Smooth muscle cell (in vitro differentiated cells): ENCODE results near the gene QSER1. TPM values are rescaled to one million over a fixed set of nuclear protein-coding genes. Genes with fewer than 3 reads are reported as not detected.

Source experiments
- DNase-seq: peaks from one replicate; lab custom pipeline; 2025; ENCODE audit not compliant: unreplicated experiment; lab: John Stamatoyannopoulos, UW
- H2AFZ ChIP-seq: fragments of 200-600 bp; sonication (generic); 2 replicates; pipeline ENCODE4 v1.6.0; 2016; ENCODE audit warnings: antibody characterized with exemption, low read depth, mild to moderate bottlenecking
- H3F3A ChIP-seq: fragments of 200-600 bp; sonication (generic); 2 replicates; pipeline ENCODE4 v1.6.0; 2017; ENCODE audit warnings: antibody characterized with exemption, low read depth
- H3K27ac ChIP-seq: fragments of 200-600 bp; sonication (generic); 2 replicates; pipeline ENCODE4 v1.5.1; 2016; ENCODE audit warnings: low read depth, mild to moderate bottlenecking
- H3K27me3 ChIP-seq: fragments of 200-600 bp; sonication (generic); 2 replicates; pipeline ENCODE4 v1.6.1; 2016; ENCODE audit warnings: low read depth, mild to moderate bottlenecking
- H3K36me3 ChIP-seq: fragments of 200-600 bp; sonication (generic); 2 replicates; pipeline ENCODE4 v1.5.1; 2016; ENCODE audit warnings: low read depth
- H3K4me1 ChIP-seq: fragments of 200-600 bp; sonication (generic); 2 replicates; pipeline ENCODE4 v1.5.1; 2016; ENCODE audit warnings: low read depth
- H3K4me2 ChIP-seq: fragments of 200-600 bp; sonication (generic); 2 replicates; pipeline ENCODE4 v1.6.0; 2016; ENCODE audit warnings: mild to moderate bottlenecking
- H3K4me3 ChIP-seq: fragments of 200-600 bp; sonication (generic); 2 replicates; pipeline ENCODE4 v1.5.1; 2016; ENCODE audit warnings: mild to moderate bottlenecking
- H3K79me2 ChIP-seq: fragments of 200-600 bp; sonication (generic); 2 replicates; pipeline ENCODE4 v1.6.0; 2016; ENCODE audit warnings: low read depth, mild to moderate bottlenecking
- H3K9ac ChIP-seq: fragments of 200-600 bp; sonication (generic); 2 replicates; pipeline ENCODE4 v1.6.0; 2016; ENCODE audit warnings: low read depth
- H3K9me3 ChIP-seq: fragments of 200-600 bp; sonication (generic); replicated peaks from 2 replicates; pipeline ENCODE4 v1.5.1; 2016; ENCODE audit warnings: low read depth
- H4K20me1 ChIP-seq: fragments of 200-600 bp; sonication (generic); 2 replicates; pipeline ENCODE4 v1.6.0; 2016; ENCODE audit warnings: low read depth
- whole genome bisulfite sequencing: methylation state at CpG from one replicate; pipeline ENCODE4 v1.1.7; 2016; ENCODE audit warnings: low lambda C conversion rate; 5-methylcytosine and 5-hydroxymethylcytosine counted together
- polyA plus RNA-seq: library from polyadenylated mRNA; unstranded; fragments of >200 nt; fragmentation: Nextera tagmentation; extraction: Ambion mirVana; gene quantifications from 2 replicates; pipeline ENCODE4 v1.2.1, GENCODE V29; 2016
- total RNA-seq: library from RNA; depleted of rRNA; stranded (reverse); fragments of >200 nt; gene quantifications from 2 replicates; pipeline ENCODE4 v1.2.3, GENCODE V29; 2014
- TF ChIP-seq, protein P1 (sequence below): fragments of 200-600 bp; sonication (generic); IDR thresholded peaks from 2 replicates; pipeline ENCODE4 v1.5.1; 2017; ENCODE audit warnings: borderline replicate concordance, mild to moderate bottlenecking, antibody characterized with exemption; ENCODE audit not compliant: insufficient read depth, poor library complexity, severe bottlenecking

The QSER1 gene
- total and polyA plus RNA-seq, 2 experiments from 2014 or later: 4.1 to 31.6 TPM

DNA sequence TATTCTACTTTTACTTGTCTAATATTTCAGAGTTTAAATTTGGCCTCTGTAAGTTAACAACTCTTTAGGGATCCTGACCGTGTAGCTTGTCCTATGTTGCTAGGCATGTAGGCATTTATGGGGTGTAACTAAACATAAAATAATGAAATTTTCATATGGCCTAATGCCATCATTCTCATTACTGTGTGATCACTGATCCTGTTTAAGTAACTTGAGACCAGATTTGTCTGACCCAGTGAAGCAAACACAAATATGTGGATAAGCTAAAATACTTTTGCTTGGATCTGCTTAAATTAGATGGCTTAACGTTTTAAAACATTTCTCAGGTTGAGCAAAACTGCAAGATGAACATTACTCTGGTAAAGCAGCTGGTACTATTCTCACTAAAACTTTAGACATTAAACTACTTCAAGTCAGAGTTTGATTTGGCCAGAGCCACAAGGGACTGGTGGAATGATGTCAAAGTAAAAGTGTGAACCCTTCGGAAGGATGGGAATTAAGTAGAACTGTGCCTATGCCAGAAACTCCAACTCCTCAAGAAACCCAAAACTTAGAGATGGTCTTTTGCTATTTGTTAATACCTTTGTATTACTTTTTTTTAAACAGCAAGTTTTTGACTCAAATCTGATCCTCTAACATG, 12.5 kb downstream of the QSER1 start:
- no peaks in the 10 kb centered on the region for H3K27me3 ChIP-seq
- WGBS: 81% methylated on average over 3 of the region's 3 CpGs
- H3K36me3 ChIP-seq: no peaks in the 10 kb centered on the region
- H3F3A ChIP-seq: no peaks in the 10 kb centered on the region
- no peak overlapping the region for H2AFZ ChIP-seq
- no peak overlapping the region for H3K4me2 ChIP-seq
- no peak overlapping the region for H3K27ac ChIP-seq
- H3K9me3 ChIP-seq: no peaks in the 10 kb centered on the region
- H3K4me3 ChIP-seq: no peak overlapping the region
- no peak overlapping the region for H3K9ac ChIP-seq
- TF ChIP-seq, protein P1, sequence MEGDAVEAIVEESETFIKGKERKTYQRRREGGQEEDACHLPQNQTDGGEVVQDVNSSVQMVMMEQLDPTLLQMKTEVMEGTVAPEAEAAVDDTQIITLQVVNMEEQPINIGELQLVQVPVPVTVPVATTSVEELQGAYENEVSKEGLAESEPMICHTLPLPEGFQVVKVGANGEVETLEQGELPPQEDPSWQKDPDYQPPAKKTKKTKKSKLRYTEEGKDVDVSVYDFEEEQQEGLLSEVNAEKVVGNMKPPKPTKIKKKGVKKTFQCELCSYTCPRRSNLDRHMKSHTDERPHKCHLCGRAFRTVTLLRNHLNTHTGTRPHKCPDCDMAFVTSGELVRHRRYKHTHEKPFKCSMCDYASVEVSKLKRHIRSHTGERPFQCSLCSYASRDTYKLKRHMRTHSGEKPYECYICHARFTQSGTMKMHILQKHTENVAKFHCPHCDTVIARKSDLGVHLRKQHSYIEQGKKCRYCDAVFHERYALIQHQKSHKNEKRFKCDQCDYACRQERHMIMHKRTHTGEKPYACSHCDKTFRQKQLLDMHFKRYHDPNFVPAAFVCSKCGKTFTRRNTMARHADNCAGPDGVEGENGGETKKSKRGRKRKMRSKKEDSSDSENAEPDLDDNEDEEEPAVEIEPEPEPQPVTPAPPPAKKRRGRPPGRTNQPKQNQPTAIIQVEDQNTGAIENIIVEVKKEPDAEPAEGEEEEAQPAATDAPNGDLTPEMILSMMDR: no peak
- no peak for DNase-seq
- no peaks in the 10 kb centered on the region for H3K4me1 ChIP-seq
- H4K20me1 ChIP-seq: peaks cover 97% of the 10 kb centered on the region
- peaks cover 91% of the 10 kb centered on the region for H3K79me2 ChIP-seq

DNA sequence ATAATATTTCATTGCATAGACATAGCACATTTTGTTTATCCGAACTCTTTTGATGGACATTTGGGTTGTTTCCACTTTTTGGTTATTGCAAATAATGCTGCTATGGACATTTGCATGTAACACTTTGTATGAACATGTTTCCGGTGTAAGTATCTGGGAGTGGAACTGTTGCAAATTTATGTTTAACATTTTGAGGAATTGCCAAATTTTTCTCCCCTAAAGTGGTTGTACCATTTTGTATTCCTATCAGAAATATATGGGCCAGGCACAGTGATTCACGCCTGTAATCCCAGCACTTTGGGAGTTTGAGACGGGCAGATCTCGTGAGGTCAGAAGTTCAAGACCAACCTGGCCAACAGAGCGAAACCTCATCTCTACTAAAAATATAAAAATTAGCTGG, 16.0 kb downstream of the QSER1 start:
- 97% methylated on average over 6 of the region's 6 CpGs for WGBS
- H3K9me3 ChIP-seq: no peaks in the 10 kb centered on the region
- TF ChIP-seq, protein P1: no peak
- H3K4me1 ChIP-seq: no peaks in the 10 kb centered on the region
- no peak overlapping the region for H2AFZ ChIP-seq
- no peak for DNase-seq
- peaks cover 80% of the 10 kb centered on the region for H3K79me2 ChIP-seq
- no peak overlapping the region for H3K4me3 ChIP-seq
- no peak overlapping the region for H3K9ac ChIP-seq
- H3K27ac ChIP-seq: no peak overlapping the region
- peaks cover 98% of the 10 kb centered on the region for H4K20me1 ChIP-seq
- no peak overlapping the region for H3K4me2 ChIP-seq
- no peaks in the 10 kb centered on the region for H3K36me3 ChIP-seq
- H3K27me3 ChIP-seq: no peaks in the 10 kb centered on the region
- no peaks in the 10 kb centered on the region for H3F3A ChIP-seq

DNA sequence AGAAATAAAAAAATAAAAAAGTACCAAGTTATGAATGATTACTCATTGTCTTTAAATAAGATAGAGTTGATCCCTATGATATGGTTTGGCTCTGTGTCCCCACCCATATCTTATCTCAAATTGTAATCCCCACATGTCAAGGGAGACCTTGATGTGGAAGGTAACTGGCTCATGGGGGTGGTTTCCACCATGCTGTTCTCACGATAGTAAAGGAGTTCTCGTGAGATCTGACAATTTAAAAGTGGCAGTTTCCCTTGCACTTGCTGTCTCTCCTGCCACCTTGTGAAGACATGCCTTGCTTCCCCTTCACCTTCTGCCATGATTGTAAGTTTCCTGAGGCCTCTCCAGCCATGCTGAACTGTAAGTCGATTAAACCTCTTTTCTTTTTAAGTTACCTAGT, 18.8 kb downstream of the QSER1 start:
- peaks cover 83% of the 10 kb centered on the region for H3K79me2 ChIP-seq
- no peak overlapping the region for H2AFZ ChIP-seq
- 97% methylated on average over 3 of the region's 3 CpGs for WGBS
- H3K27me3 ChIP-seq: no peaks in the 10 kb centered on the region
- H3K4me3 ChIP-seq: no peak overlapping the region
- H3K9me3 ChIP-seq: no peaks in the 10 kb centered on the region
- no peaks in the 10 kb centered on the region for H3K4me1 ChIP-seq
- H3K9ac ChIP-seq: no peak overlapping the region
- no peak overlapping the region for H3K27ac ChIP-seq
- TF ChIP-seq, protein P1: no peak
- DNase-seq: no peak
- no peaks in the 10 kb centered on the region for H3F3A ChIP-seq
- H4K20me1 ChIP-seq: peaks cover 93% of the 10 kb centered on the region
- H3K36me3 ChIP-seq: no peaks in the 10 kb centered on the region
- no peak overlapping the region for H3K4me2 ChIP-seq

DNA sequence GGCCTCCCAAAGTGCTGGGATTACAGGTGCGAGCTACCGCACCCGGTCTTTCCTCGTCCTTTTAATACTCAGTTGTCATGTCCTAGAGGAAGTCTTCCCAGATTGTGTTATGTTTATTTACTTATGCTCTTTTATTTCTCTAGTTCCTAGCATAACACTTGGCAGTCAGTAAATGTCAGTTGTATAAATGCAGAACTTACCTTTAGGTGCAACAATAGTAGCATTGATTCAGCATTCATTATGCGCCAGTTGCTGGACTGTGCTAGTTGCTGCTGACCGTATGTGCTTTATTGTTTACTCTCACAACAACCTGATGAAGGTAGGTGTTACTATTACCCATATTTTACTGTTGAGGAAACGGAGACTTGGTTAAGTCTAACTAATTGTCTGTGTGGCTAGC, 20.8 kb downstream of the QSER1 start:
- no peak for DNase-seq
- Histone ChIP-seq H3K4me1 (no peaks in the 10 kb centered on the region), H2AFZ (no peak overlapping the region), H3K79me2 (peaks cover 79% of the 10 kb centered on the region), H3K9ac (no peak overlapping the region), H3K27ac (no peak overlapping the region), H3K4me2 (no peak overlapping the region), H3K27me3 (no peaks in the 10 kb centered on the region), H3K9me3 (no peaks in the 10 kb centered on the region), H3F3A (no peaks in the 10 kb centered on the region), H4K20me1 (peaks cover 90% of the 10 kb centered on the region), H3K36me3 (no peaks in the 10 kb centered on the region), H3K4me3 (no peak overlapping the region)
- over 99% methylated on average over 7 of the region's 7 CpGs for WGBS
- TF ChIP-seq, protein P1: no peak
